PFSK-1 (cell line): ENCODE results near the gene TYMP.

Experiments used
- POLR2AphosphoS5 ChIP-seq: IDR thresholded peaks from 2 replicates; pipeline ENCODE4 v1.6.1; 2012; ENCODE audit warnings: low read depth, mild to moderate bottlenecking, control low read depth, low read length, moderate library complexity
- REST ChIP-seq, 2 experiments: IDR thresholded peaks; 2 replicates each; pipeline versions ENCODE4 v1.6.1 to v1.8.0; 2011 to 2012; ENCODE audit warnings: low read depth in 2 of 2, low read length in 2 of 2, control low read depth in 1 of 2, inconsistent platforms in 1 of 2, mild to moderate bottlenecking in 1 of 2, moderate library complexity in 1 of 2; ENCODE audit not compliant: insufficient read depth in 1 of 2
- SIN3A ChIP-seq: IDR thresholded peaks from 2 replicates; pipeline ENCODE4 v1.6.1; 2012; ENCODE audit warnings: mild to moderate bottlenecking, low read length, moderate library complexity, borderline replicate concordance; ENCODE audit not compliant: insufficient read depth
- TAF1 ChIP-seq: IDR thresholded peaks from 2 replicates; pipeline ENCODE4 v1.6.1; 2012; ENCODE audit warnings: low read length, control low read depth, borderline replicate concordance; ENCODE audit not compliant: insufficient read depth

- TF ChIP-seq POLR2AphosphoS5, result no peak
- TF ChIP-seq TAF1, result no peak
- no peak for TF ChIP-seq SIN3A
- TF ChIP-seq REST (IDR thresholded peaks at IDR 0.05; ENCODE audit: insufficient read depth in 1 of 2, low read depth in 2 of 2, low read length in 2 of 2), result no peak
Observed at GRCh38 chr22:50516068-50516467, 13.7 kb downstream of the TYMP start.
